A549 (cell line): ENCODE measurements around the gene MESD.

Source experiments
- CEBPB ChIP-seq, 2 experiments: fragments of >200 bp in 1 of 2; sonication (Bioruptor Twin) in 1 of 2; formaldehyde crosslinking in 1 of 2; IDR thresholded peaks; 2 replicates each; pipeline ENCODE4 v1.6.1; 2012 to 2016
- TF ChIP-seq, protein P1 (sequence below): IDR thresholded peaks from 2 replicates; pipeline ENCODE4 v1.6.1; 2012
- TF ChIP-seq, protein P2 (sequence below): fragments of >200 bp; sonication (Bioruptor Twin); formaldehyde crosslinking; IDR thresholded peaks from 3 replicates; pipeline ENCODE4 v1.5.1; 2016

GRCh38 chr15:80926126-80926525, 63.5 kb downstream of the MESD start:
- TF ChIP-seq, protein P1, sequence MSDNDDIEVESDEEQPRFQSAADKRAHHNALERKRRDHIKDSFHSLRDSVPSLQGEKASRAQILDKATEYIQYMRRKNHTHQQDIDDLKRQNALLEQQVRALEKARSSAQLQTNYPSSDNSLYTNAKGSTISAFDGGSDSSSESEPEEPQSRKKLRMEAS: no peak
- TF ChIP-seq CEBPB (IDR thresholded peaks at IDR 0.05): no peak
- TF ChIP-seq, protein P2, sequence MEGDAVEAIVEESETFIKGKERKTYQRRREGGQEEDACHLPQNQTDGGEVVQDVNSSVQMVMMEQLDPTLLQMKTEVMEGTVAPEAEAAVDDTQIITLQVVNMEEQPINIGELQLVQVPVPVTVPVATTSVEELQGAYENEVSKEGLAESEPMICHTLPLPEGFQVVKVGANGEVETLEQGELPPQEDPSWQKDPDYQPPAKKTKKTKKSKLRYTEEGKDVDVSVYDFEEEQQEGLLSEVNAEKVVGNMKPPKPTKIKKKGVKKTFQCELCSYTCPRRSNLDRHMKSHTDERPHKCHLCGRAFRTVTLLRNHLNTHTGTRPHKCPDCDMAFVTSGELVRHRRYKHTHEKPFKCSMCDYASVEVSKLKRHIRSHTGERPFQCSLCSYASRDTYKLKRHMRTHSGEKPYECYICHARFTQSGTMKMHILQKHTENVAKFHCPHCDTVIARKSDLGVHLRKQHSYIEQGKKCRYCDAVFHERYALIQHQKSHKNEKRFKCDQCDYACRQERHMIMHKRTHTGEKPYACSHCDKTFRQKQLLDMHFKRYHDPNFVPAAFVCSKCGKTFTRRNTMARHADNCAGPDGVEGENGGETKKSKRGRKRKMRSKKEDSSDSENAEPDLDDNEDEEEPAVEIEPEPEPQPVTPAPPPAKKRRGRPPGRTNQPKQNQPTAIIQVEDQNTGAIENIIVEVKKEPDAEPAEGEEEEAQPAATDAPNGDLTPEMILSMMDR: no peak
